Measurements from ENCODE around the gene MAST1. TPM values are rescaled to one million over a fixed set of nuclear protein-coding genes. Genes with fewer than 3 reads are reported as not detected.
A peak's percentile ranks its signal among the peaks of the same experiment; 100 is the strongest.

The MAST1 gene
- total and polyA plus RNA-seq, 8 donors = 0.43 to 33.9 (median 1.3) TPM; not detected in 1

DNA sequence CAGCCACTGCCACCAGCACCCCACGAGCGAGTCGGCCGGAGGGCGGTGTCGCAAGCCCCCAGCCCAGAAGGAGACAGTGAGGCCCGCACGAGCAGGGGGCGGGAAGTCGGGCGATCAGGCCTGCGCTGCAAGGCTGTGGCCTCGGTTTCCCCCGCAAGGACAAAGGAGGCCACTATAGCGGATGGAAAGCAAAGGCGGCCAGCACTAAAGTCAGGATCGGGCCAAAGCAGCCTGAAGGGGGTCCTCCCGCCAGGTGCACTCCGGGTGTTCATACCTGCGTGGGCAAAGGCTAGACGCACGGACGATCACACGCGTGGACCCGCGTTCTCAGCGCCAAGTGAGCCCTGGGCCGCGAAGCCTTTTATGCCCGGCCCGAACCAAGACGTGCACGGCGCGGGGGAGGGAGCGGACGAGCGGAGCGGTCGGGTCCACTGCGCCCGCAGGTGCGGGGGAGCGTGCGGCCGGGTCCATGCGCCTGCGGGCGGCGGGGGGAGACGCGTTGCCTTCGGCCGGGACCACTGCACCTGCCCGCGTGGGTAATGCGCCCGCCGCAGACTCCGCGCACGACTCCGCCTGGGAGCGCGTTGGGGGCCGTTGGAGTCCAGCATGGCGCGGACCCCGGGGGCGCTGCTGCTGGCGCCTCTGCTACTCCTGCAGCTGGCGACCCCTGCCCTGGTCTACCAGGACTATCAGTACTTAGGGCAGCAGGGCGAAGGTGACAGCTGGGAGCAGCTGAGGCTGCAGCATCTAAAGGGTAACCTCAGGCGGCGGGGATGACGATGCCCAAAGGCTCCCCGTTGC, 36.6 kb upstream of the MAST1 start, which contains the start of the genes PRDX2 and THSD8:
PRDX2 (minus strand) TSS at position 335 of the 801 bp plus-strand sequence. CDS start 539 bp downstream, outside the sequence.
THSD8 (plus strand) TSS at position 604 of the 801 bp plus-strand sequence; CDS start at position 607, 3 bp downstream.
- 0 to 2% (median 0%) methylated on average over 27 to 78 of the region's 78 CpGs for WGBS, 5 donors
- peak; percentile 87 to 95 for DNase-seq

DNA sequence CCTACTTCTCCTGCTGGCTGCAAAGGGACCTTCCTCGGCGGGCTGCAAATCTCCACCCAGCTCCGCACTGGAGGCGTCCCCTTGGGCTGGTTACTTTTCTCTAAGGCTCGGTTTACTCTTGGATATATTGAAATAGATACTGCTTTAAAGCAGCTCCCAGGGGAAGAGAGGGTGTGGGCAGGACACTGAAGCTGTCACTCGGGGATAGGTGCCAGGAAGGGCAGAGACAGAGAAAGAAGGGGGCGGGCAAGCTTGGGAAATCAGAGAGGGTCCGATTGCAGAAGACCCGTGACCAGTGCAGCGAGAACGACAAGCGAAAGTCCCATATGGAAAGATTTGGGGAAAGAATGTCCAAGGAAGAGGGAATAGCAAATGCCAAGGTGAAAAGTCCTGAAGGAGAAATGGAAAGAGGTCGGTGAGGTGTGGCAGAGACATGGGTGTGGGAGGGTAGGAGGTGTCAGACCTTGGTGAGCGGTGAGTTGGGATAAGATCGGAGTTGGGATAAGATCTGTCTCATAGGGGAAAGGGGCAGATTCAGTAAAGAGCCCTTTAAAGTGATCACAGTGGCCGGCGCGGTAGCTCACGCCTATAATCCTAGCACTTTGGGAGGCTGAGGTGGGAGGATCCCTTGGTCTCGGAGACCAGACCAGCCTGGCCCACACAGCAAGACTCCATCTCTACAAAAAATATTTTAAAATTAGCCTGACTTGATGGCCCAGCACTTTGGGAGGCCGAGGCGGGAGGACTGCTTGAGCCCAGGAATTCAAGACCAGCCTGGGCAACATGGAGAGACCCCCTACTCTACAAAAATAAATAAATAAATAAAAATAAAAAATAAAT, 35.8 kb upstream of the MAST1 start:
- DNase-seq = no peak
- TF ChIP-seq EP300 (IDR thresholded peaks at IDR 0.05) (no peak), POLR2A (IDR thresholded peaks at IDR 0.05) (no peak), POLR2AphosphoS5 (IDR thresholded peaks at IDR 0.05) (no peak)
- TF ChIP-seq, protein P1, sequence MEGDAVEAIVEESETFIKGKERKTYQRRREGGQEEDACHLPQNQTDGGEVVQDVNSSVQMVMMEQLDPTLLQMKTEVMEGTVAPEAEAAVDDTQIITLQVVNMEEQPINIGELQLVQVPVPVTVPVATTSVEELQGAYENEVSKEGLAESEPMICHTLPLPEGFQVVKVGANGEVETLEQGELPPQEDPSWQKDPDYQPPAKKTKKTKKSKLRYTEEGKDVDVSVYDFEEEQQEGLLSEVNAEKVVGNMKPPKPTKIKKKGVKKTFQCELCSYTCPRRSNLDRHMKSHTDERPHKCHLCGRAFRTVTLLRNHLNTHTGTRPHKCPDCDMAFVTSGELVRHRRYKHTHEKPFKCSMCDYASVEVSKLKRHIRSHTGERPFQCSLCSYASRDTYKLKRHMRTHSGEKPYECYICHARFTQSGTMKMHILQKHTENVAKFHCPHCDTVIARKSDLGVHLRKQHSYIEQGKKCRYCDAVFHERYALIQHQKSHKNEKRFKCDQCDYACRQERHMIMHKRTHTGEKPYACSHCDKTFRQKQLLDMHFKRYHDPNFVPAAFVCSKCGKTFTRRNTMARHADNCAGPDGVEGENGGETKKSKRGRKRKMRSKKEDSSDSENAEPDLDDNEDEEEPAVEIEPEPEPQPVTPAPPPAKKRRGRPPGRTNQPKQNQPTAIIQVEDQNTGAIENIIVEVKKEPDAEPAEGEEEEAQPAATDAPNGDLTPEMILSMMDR (IDR thresholded peaks at IDR 0.05) = no peak
- intact Hi-C loops (cut with DNase I; ENCODE audit: low total_unique reads) = loop anchor here (5.0 kb wide), 1 partner anchor 35 kb away; no protein-coding TSS in a partner anchor
- Histone ChIP-seq H3K9me3 (no peaks in the 10 kb centered on the region), H3K4me1 (peaks cover 21 to 53% (median 42%) of the 10 kb centered on the region in 4 donors), H3K4me3 (peak overlapping the region; percentile 80 to 86 (median 80)), H3K27me3 (peaks cover 0 to 6% (median 0%) of the 10 kb centered on the region in 3 donors), H3K36me3 (peaks cover 12 to 31% (median 27%) of the 10 kb centered on the region in 4 donors), H3K27ac (peak overlapping the region in 4 of 5 donors; percentile 81 to 86 (median 84))
- 37 to 38% (median 37%) methylated on average over 21 to 22 of the region's 22 CpGs for WGBS, 5 donors

More for the DNA sequence above, 36.6 kb upstream of the MAST1 start, which contains the start of the genes PRDX2 and THSD8:
- peaks cover 12 to 38% (median 33%) of the 10 kb centered on the region in 4 donors for H3K36me3 ChIP-seq
- intact Hi-C loops (cut with DNase I; ENCODE audit: low total_unique reads) = loop anchor here (5.0 kb wide), 1 partner anchor 34 kb away; no protein-coding TSS in a partner anchor
- peak within 1 kb of the TSS; percentile 76 to 86 (median 83) for H3K27ac ChIP-seq
- TF ChIP-seq POLR2A (IDR thresholded peaks at IDR 0.05) = peak in 2 of 4 donors; percentile 36 to 84
- TF ChIP-seq EP300 (IDR thresholded peaks at IDR 0.05) = no peak
- TF ChIP-seq POLR2AphosphoS5 (IDR thresholded peaks at IDR 0.05) = peak; percentile 86 to 98 (median 97)
- TF ChIP-seq, protein P1 (IDR thresholded peaks at IDR 0.05) = no peak
- H3K4me1 ChIP-seq = peaks cover 13 to 50% (median 36%) of the 10 kb centered on the region in 4 donors
- peaks cover 0 to 6% (median 0%) of the 10 kb centered on the region in 3 donors for H3K27me3 ChIP-seq
- H3K4me3 ChIP-seq = peak within 1 kb of the TSS; percentile 80 to 86 (median 80)
- no peaks in the 10 kb centered on the region for H3K9me3 ChIP-seq

DNA sequence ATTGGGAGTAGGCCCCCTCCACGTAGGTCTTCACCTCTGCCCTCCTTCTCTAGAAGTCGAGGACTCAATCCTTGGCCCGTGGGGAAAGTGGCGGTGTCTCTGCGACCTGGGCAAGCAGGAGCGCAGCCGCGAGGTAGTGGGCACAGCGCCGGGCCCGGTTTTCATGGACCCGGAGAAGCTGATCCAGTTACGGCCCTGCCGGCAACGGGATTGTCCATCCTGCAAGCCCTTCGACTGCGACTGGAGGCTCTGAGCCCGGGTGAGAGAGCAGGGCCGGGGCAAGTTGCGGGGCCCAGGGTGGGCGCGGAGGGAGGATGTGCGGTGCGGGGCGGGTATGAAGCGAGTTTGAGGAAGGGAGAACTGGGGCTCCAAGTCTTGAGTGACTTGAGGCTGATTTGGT, 34.3 kb upstream of the MAST1 start:
- no peak overlapping the region for H3K27ac ChIP-seq
- DNase-seq = no peak
- intact Hi-C loops (cut with DNase I; ENCODE audit: low total_unique reads) = loop anchor here (5.0 kb wide), 1 partner anchor 37 kb away; no protein-coding TSS in a partner anchor
- H3K9me3 ChIP-seq = no peaks in the 10 kb centered on the region
- no peak overlapping the region for H3K4me3 ChIP-seq
- WGBS, 5 donors = 89 to 94% (median 93%) methylated on average over 25 to 26 of the region's 26 CpGs
- H3K4me1 ChIP-seq = peaks cover 21 to 55% (median 43%) of the 10 kb centered on the region in 4 donors
- TF ChIP-seq POLR2AphosphoS5 (IDR thresholded peaks at IDR 0.05) (no peak), EP300 (IDR thresholded peaks at IDR 0.05) (no peak), POLR2A (IDR thresholded peaks at IDR 0.05) (no peak)
- peaks cover 0 to 6% (median 0%) of the 10 kb centered on the region in 3 donors for H3K27me3 ChIP-seq
- peaks cover 7 to 16% (median 13%) of the 10 kb centered on the region in 4 donors for H3K36me3 ChIP-seq

DNA sequence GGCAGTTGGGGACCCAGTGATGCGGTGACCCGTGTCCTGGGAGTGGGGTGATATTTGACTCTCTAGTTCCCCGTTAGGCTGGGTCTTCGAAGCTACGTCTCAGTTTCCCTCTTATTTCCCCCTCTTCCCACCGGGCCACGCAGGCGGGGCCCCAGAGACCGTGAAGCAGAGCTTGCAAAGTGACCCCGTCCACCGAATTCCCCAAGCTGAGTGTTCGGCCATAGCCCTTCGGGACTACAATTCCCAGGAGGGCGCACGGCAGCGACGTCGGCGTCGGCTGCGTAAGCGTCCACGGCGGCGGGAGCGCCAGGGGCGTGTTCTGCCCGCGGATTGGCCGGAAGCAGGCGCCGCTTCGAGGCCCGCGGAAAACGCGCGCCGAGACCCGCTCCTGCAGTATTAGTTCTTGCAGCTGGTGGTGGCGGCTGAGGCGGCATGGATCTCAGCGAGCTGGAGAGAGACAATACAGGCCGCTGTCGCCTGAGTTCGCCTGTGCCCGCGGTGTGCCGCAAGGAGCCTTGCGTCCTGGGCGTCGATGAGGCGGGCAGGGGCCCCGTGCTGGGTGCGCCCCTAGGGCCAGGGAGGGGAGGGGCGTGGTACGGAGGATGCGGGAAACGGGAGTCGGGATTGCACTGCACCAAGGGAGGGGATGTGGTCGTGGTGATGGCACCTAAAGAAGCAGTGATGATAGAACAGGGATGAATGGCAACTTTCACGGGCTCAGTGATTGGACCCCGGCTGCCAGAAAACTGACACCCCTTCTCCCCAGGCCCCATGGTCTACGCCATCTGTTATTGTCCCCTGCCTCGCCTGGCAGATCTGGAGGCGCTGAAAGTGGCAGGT, 31.9 kb upstream of the MAST1 start, which contains the start of gene RNASEH2A:
RNASEH2A (plus strand) TSS at position 343 of the 840 bp plus-strand sequence; CDS start at position 433, 90 bp downstream.
- H3K27me3 ChIP-seq = peaks cover 0 to 6% (median 0%) of the 10 kb centered on the region in 3 donors
- peak within 1 kb of the TSS; percentile 62 to 76 (median 72) for H3K4me3 ChIP-seq
- peaks cover 10 to 32% (median 28%) of the 10 kb centered on the region in 4 donors for H3K4me1 ChIP-seq
- peak; percentile 93 to 97 for DNase-seq
- H3K27ac ChIP-seq = peak within 1 kb of the TSS; percentile 33 to 84 (median 70)
- WGBS, 5 donors = 4 to 10% (median 4%) methylated on average over 27 to 66 of the region's 66 CpGs
- TF ChIP-seq EP300 (IDR thresholded peaks at IDR 0.05) (no peak), POLR2AphosphoS5 (IDR thresholded peaks at IDR 0.05) (peak; percentile 30 to 90 (median 70)), POLR2A (IDR thresholded peaks at IDR 0.05) (no peak)
- TF ChIP-seq, protein P1 (IDR thresholded peaks at IDR 0.05) = peak in 1 of 7 experiments; percentile 15
- intact Hi-C loops (cut with DNase I; ENCODE audit: low total_unique reads) = no loop called here
- no peaks in the 10 kb centered on the region for H3K9me3 ChIP-seq
- peaks cover 0 to 16% (median 7%) of the 10 kb centered on the region in 4 donors for H3K36me3 ChIP-seq

Data from stomach (tissue), 9 donors.